Brain microvascular endothelial cell (primary cell): ENCODE results near the gene HSPBAP1.

Source experiments
- DNase-seq: peaks from one replicate; pipeline ENCODE4 v3.0.0-alpha.2; 2020
- H3K27ac ChIP-seq: fragments of 250-450 bp; sonication (Bioruptor Pico); 2 replicates; pipeline ENCODE4 v1.5.1; 2020; ENCODE audit warnings: mild to moderate bottlenecking, moderate library complexity
- H3K27me3 ChIP-seq: fragments of 250-450 bp; sonication (Bioruptor Pico); replicated peaks from 2 replicates; pipeline ENCODE4 v1.5.1; 2020; ENCODE audit warnings: mild to moderate bottlenecking
- H3K36me3 ChIP-seq: fragments of 250-450 bp; sonication (Bioruptor Pico); replicated peaks from 2 replicates; pipeline ENCODE4 v1.5.1; 2020; ENCODE audit warnings: mild to moderate bottlenecking
- H3K4me3 ChIP-seq: 2 replicates; pipeline ENCODE4 v1.5.1; 2011; ENCODE audit warnings: low read depth, mild to moderate bottlenecking, control low read depth, low read length, moderate library complexity
- CTCF ChIP-seq: IDR thresholded peaks from 2 replicates; pipeline ENCODE4 v1.5.1; 2011; ENCODE audit warnings: low read depth, mild to moderate bottlenecking, moderate library complexity, low read length, control low read depth, inconsistent platforms; ENCODE audit errors: missing control alignments
- in situ Hi-C: cut with HindIII; loops from 2 replicates; pipeline ENCODE4 v1.10.0; 2017; ENCODE audit warnings: low sequenced_read_pairs, low pct_ligation_motif_present

HSPBAP1 gene

DNA sequence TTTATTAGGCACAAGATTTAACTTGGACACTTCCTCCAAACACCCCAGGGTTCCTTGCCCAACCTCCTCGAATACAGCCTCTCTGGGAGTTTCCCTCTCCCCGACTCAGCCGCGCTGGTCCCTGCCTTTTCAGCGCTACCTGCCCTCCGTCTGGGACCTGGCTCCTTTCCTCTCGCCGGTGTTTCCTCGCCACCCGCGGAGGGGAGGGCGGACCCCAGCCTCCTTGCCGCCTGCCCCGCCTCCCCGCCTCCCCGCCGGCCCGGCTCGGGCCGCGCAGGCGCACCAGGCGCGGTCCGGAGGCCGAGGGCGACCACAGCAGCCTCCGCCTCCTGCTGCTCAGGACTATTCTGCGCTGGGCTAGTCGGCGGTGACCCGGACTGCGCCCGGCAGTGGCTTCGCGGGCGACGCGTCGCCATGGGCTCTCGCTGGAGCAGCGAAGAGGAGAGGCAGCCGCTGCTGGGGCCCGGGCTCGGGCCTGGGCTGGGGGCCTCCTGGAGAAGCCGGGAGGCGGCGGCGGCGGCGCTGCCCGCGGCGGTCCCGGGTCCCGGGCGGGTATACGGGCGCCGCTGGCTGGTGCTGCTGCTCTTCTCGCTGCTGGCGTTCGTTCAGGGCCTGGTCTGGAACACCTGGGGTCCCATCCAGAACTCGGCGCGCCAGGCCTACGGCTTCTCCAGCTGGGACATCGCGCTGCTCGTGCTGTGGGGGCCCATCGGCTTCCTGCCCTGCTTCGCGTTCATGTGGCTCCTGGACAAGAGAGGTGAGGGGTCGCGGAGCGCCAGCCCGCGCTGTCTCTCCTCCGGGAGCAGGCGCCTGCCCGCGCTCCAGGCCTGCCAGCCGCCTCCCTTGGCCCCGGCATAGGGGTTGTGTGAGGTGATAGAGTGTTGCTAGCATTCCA is 1.4 kb upstream of the HSPBAP1 start, which contains the start of gene SLC49A4:
SLC49A4 (plus strand) TSS at position 291 of the 895 bp plus-strand sequence; CDS start at position 415, 124 bp downstream.
- no peaks in the 10 kb centered on the region for H3K36me3 ChIP-seq
- DNase-seq = peak; percentile 31
- peak within 1 kb of the TSS; percentile 71 for H3K4me3 ChIP-seq
- no peaks in the 10 kb centered on the region for H3K27me3 ChIP-seq
- no peak for TF ChIP-seq CTCF
- in situ Hi-C loops = no loop called here
- H3K27ac ChIP-seq = peak within 1 kb of the TSS; percentile 94

GRCh38 chr3:122794483-122794778 is 800 bp upstream of the HSPBAP1 start:
- DNase-seq = peak; percentile 33
- in situ Hi-C loops = no loop called here
- peak overlapping the region; percentile 71 for H3K4me3 ChIP-seq
- H3K27me3 ChIP-seq = no peaks in the 10 kb centered on the region
- no peaks in the 10 kb centered on the region for H3K36me3 ChIP-seq
- TF ChIP-seq CTCF = no peak
- peak overlapping the region; percentile 94 for H3K27ac ChIP-seq

DNA sequence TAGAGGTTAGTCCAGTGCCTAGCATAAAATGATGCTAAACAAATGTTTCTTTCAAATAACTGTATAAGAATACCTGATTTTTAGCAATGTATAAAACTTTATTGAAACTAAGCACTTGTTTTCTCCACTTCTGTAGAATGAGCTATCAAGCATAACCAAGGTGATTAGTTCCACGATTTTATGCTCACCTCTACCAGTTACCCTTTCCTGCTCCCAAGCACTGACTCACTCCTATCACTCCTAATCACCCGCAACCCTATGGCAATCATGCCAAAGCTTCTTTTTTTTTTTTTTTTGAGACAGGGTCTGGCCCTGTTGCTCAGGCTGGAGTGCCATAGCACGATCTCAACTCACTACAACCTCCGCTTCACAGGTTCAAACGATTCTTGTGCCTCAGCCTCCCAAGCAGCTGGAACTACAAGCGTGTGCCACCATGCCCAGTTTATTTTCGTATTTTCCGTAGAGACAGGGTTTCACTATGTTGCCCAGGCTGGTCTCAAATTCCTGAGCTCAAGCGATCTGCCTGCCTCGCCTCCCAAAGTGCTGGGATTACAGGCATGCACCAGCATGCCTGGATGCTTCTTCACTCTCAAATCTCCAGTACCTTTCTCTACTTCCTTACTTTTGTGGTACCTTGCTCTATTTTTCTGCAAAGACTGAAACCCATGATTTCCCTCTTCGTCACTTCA is 3.9 kb downstream of the HSPBAP1 start:
- Histone ChIP-seq H3K27ac (no peak overlapping the region), H3K36me3 (no peaks in the 10 kb centered on the region), H3K27me3 (no peaks in the 10 kb centered on the region), H3K4me3 (no peak overlapping the region)
- in situ Hi-C loops = no loop called here
- no peak for DNase-seq
- no peak for TF ChIP-seq CTCF

DNA sequence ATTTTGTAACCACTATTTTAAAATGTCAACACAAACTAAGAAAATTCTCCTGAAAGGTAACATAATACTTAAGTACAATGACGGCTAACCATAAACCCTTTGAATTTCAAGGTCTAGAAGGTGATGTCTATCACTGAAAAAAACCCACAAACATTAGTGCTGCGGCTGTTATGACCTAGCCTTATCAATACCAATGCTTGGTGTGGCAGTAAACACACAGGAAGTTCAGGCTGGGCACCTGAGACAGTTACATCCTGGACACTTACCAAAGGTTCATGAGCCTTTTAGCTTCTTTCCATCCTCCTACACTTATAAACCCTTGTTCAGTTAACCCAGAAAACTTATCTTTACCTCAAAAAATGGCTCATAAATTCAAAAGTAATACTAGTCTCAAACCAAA is 5.8 kb downstream of the HSPBAP1 start:
- Histone ChIP-seq H3K4me3 (no peak overlapping the region), H3K36me3 (no peaks in the 10 kb centered on the region), H3K27me3 (no peaks in the 10 kb centered on the region), H3K27ac (no peak overlapping the region)
- TF ChIP-seq CTCF = no peak
- DNase-seq = no peak
- in situ Hi-C loops = no loop called here

DNA sequence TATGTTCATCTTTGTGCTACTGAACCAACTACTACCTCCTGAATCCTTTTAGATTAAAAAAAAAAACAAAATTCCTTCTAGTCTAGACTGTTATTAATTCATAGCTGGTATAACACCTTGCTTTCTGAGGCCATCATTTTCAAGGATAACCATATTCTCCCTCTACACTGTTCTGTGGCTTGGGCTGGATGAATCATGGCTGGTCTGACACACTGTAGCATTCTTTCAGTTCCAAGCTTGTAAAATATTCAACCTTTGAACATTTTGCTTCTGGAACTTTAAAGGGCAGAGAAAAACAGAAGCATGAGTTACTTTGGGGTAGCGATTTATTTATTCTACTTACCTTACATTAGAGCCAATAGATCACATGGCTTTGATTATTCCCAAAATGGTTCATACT is 7.6 kb downstream of the HSPBAP1 start:
- in situ Hi-C loops = no loop called here
- Histone ChIP-seq H3K27me3 (no peaks in the 10 kb centered on the region), H3K36me3 (no peaks in the 10 kb centered on the region), H3K27ac (peak overlapping the region; percentile 24), H3K4me3 (no peak overlapping the region)
- no peak for TF ChIP-seq CTCF
- DNase-seq = peak; percentile 75

DNA sequence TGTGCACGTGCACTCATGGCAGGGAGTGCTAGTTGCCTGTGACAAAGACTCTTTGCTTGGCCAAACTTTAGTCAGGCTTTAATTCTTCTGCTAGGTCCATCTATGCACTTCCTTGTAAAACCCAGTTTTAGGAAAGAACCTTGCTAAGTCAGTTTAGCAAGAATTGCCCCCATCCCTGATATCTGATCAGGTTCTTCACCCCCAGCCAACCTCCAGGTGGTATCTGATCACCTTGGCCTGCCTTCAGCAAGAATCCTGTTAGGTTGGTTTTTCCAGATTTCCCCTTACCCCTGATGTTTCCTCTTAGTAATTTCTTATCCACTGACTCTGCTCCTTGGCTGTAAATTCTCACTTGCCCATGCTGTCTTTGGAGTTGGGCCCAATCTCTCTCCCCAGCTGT is 8.4 kb downstream of the HSPBAP1 start:
- in situ Hi-C loops = no loop called here
- TF ChIP-seq CTCF = no peak
- no peak overlapping the region for H3K27ac ChIP-seq
- DNase-seq = no peak
- no peaks in the 10 kb centered on the region for H3K27me3 ChIP-seq
- H3K4me3 ChIP-seq = no peak overlapping the region
- no peaks in the 10 kb centered on the region for H3K36me3 ChIP-seq
